ENCODE measurements around the gene LAMA2.

The LAMA2 gene

DNA sequence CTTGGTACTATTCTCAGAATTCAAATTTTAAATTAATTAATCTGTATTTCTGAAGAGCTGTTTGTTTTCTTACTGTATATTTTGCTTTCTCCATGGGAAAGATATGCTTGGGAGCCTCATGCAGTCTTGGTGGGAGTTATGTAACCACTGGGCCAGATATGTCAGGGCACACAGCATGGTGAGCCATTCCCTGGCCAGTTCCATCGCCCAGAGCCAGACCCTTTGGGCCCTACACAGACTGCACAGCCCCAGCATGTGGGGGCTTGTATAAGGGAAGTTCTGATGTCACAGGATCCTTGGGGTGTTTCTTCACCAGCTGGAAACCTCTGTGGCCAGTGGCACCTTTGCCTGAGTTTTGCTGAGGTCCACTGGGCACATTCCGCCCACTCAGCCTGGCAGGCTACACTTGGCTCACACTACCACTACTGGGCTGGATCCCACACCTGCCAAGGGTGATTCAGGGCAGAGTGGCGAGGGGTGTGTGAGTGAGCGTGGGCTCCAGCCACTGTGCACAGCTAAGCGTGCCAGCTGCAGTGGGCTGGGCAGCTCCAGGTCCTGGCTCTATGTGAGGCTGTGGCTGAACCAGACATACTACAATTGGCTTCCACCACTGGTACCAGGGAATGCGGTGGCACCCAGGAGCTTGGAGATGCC is 533.5 kb downstream of the LAMA2 start:
- no peak for DNase-seq

DNA sequence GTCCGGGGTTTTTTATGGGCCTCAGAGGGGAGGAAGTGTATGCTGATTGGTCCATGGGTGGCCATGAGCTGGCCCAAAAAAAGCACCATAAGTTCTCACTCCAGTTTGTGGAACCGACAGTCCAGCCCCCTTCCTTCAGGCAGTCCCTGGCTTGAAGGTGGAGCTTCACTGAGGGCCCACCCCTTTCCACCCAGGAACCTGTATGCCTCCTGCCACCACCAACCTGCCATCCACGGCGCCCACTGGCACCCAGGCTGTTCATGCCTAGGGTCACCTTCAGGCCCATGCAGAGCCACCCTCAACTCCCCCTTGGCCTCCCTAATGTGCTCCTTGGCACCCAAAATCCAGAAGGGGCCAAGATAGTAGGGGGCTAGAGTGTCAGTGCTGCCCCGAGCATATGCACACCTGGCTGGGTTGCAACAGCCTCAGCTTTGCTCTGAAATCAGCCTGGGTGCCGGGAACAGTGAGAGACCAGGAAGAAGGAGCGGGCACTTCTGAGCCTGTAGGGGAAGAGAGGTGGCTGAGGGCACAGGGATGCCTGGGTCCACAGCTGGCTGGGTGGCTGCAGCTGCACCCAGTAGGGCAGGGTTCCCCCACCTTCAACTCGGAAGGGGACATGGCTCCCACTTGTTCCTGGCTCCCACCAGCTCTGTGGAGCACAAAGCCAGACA is 534.6 kb downstream of the LAMA2 start:
- no peak for DNase-seq

DNA sequence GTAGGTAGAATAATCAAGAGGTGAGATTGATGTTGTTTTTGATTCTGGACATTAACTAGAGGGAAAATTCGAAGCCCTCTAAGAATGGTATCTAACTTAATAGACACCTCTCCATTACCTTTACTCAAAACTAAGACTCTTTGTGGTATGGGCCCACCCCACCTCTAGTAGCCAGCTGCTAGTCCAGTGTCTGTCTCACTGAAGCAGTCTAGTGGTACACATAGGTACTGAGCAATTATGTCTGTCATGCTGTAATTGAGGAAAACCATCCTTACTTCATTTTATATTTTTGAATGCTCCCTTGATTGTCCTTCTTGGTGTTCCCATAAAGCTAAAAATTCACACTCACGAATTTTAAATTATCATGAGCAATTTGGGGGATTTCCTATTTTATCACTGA is 536.4 kb downstream of the LAMA2 start:
- no peak for DNase-seq

DNA sequence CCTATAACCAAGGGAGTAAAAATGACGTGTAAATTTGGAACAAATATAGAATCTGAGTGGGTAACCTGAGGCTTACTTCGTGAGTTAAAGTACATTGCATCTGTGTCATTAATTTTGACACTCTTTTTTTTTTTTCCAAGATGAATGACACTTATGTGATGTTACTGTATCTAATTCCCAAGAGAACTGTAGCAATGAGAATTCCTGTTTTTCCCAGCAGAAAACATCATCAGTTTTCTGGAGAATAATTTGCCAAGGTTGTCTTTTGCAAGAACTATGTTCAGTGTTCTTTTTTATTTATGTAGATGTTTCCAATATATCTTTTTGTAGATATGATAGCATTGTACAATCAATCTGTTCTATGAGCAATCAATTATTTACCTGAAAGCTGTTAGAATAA is 543.4 kb downstream of the LAMA2 start:
- DNase-seq: no peak

DNA sequence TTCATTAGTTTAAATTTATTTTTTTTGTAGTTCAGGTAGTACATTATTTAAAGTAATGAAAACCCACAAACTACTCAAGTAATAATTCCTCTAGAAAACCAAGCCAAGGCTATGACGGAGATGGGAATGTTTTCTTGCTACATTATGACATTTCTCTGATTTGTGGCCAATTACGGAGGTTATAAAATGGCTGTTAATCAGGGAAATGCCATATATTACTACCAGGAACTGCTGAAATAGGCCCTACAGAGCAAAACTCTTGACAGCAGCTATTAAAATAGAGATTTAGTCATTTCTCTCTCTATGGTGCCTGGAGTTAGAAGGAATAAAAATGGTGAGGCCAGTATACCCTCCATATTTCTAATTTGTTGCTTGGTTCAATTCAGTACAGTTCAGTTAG is 547.0 kb downstream of the LAMA2 start:
- DNase-seq: no peak

DNA sequence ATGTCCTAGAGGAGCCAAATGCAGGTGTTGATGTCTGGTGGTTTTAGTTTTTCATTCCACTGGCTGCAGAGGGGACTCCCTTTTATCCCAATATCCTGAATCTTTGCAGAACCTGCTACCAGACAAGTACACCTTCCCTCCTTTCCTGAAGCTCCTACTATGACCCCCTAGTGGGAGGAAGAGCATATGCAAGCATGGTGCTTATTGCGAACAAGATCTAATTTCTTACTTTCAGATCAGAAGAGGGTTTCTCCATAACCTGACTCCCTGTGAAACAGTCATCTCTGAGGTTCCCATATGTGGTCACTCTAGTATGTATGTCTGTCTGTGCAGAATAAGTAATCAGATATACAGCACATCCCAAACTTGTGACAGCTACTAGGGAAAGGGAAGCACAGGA is 549.8 kb downstream of the LAMA2 start:
- peak in 1 of 2 experiments; percentile 16 for DNase-seq

DNA sequence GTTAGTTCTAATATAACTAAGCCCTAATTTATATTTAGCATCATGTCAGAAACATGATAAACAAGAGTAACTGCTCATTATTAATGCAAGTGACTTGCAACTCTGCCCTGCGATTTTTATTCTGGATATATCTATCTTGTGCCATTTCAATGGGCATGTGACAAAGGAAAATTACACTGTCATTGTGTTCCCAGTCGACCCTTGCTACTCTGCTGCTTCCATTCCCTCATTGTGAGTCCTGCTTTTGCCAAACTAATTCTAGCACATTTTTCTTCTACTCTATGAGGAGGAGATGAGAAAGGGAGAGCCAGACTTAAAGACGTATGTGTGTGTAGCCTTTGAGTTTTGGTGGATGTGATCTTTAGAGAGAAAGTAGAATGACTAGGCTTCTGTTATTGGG is 551.2 kb downstream of the LAMA2 start:
- DNase-seq: no peak

DNA sequence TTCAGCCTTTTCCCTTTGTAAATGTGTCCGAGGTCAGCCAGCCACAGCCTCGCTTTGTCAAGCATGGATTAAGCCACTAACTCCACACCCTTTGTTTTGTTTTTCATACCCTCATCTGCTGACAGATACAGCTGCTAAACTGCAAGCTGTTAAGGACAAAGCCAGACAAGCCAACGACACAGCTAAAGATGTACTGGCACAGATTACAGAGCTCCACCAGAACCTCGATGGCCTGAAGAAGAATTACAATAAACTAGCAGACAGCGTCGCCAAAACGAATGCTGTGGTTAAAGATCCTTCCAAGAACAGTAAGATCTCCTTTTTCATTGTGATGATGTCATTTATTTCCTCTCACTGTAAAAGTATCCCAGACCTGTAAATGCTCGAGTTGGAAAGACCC is 557.8 kb downstream of the LAMA2 start:
- DNase-seq: no peak

DNA sequence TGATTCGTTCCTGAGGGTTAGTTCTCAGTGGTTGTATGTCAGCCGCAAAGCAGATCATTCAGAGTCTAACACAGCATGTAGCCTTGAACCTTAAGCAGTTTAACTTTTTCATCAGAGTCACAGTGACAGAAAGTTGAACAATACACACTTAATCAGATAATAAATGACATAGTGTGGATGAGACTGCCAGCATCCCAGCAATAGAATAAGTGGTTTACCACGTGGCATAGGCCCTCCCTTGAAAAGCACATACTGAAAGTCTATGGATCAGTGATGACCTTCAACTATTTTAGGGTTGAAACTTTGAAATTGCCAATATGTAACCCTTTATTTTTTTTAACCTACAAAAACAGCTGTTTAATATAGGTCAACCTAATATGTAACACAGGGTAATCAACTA is 561.7 kb downstream of the LAMA2 start:
- no peak for DNase-seq

DNA sequence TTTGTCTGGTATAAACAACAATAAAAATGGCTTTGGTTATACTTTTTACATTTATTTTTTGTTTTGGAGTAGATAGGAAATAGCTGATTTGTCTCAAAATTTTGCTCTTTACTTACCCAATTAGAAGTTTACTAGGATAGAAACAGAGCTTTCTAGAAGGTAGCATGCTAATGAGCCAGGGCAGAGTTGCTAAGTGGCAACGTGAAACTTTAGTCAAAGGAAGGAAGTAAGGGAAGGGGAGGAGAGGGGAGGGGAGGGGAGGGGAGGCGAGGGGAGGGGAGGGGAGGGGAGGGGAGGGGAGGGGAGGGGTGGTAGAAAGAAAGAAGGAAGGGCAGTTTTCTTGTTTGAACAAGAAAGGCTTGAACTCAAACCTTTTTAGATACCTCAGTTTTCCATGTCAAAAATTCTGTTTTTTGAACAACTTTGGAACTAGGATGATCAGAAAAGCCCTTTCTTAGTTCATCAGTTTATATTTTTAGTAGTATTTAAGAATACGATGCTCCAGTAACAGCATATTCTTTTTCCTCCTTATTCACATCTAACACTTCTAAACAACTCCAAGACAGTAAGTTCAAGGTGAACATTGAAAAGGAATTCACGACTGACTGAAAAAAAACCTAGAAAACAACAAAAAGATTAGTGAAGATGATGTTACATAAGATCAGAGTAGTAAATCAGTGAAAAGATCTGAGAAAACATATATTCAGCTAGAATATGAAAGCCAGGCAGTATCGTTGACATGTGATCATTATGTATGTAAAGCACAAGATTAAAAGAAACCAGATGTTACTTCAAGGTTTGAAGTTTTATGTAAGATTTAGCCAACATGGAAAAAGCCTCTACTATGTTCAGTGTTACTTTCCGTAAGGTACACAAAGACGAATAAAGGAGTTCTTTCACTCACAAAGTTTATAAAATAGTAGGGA is 563.6 kb downstream of the LAMA2 start:
- no peak for DNase-seq

DNA sequence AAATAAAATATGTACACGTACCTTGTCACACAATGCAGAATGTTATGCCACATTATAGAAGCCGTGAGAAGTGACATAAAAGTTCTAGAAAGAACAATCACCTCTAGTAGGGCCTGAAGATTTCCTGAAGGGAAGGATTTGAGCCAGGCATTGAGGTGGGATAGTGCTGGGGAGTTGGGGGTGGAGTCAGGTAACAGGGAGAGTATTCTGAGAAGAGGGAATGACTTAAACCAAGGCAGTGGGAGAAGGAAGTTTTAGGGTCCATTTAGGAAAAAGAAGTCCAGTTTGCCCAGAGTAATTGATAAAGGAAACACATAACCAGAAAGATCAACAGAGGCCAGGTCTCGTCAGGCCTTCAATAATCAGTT is 564.2 kb downstream of the LAMA2 start:
- DNase-seq: no peak

DNA sequence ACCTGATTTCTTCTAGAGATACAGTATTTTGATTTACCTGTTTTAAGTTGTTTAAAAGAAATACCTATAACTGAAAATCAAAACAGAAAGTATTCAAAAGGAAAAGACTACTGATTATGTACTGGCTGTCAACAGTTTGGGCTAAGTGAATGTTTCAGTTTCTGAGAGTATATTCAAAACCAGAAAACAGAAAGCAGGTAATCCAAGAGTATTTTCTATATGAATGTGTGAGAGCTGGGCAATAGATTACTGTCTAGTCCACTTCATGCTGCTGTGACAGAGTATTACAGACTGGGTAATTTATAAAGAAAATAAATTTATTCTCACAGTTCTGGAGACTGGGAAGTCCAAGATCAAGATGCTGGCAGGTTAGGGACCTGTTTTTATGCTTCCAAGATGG is 566.0 kb downstream of the LAMA2 start:
- no peak for DNase-seq

DNA sequence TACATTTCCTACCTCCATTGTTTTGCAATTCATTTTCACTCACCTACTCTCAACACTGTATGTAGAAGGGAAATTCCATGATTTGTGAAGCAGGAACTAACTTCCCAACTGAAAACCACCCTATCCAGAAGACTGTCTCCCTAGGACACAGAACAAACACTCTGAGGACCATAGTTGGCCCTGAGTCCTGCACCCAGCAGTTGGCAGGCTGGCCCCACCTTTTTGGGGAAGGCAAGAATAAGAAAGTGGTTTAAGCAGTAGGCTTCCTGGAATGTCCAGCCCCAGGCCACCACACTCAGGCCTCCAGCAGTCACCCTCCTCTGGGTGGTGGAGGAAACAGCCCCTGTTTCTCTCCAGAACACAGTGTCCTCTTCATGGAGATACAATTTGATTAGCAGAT is 568.2 kb downstream of the LAMA2 start:
- no peak for DNase-seq

DNA sequence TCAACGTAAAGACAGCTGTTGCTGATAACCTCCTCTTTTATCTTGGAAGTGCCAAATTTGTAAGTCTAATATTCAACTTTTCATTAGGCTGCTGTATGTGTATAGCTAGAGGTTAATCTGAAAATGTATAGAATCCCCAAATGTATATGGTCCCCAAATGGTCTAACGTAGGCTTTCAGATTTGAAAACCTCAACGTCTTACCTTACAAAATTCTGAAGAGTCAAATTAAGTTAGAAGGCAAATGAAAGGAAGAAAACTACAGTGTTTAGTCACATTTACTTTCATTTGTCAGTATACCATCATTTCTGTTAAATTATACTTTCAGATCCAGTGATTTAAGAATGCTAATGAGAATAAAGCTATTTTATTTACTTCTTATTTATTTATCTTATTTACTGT is 570.1 kb downstream of the LAMA2 start:
- DNase-seq: no peak

DNA sequence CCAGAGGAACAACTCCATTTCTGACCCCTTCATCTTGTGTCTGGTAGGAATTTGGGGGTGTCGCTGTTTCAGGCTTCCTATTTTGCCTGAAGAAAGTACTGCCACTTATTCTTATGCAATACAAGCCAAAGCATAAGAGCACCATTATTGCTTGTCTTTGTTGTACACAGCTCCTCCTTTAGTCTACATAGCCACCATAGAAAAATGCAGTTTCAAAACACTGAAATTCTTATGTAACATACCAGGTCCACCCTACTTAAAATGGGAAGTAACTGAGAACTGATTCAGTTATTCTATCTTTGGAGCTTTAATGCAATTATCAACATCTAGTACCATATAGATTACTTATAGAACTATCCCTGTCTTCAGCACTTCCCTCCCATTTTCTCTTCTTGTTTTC is 571.5 kb downstream of the LAMA2 start:
- DNase-seq: no peak

DNA sequence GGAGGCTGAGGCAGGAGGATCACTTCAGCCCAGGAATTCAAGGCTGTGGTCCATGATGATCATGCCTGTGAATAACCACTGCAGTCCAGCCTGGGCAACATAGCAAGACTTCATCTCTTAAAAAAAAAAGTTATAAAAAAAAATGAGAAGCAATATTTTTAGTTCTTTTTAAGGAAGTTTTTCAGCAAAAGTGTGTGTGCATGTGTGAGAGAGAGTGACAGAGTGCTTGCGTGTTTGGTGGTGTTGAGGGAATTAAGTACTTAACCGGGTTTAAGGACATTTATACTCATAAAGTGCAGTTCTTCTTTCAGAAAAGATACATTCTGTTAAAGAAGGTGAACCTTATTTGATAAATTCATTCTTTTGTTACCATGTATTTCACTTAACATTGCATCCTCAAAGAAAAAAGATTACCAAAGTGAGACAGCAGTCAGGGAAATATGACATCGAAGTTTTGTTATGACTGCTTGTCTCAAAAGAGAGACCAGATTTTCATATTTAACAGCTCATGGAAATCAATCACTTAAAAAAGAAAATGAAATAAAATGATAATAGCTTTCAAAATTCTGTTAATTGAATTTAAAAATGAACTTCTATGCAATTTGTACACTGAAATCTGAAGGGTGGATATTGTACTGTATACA is 572.3 kb downstream of the LAMA2 start:
- no peak for DNase-seq

DNA sequence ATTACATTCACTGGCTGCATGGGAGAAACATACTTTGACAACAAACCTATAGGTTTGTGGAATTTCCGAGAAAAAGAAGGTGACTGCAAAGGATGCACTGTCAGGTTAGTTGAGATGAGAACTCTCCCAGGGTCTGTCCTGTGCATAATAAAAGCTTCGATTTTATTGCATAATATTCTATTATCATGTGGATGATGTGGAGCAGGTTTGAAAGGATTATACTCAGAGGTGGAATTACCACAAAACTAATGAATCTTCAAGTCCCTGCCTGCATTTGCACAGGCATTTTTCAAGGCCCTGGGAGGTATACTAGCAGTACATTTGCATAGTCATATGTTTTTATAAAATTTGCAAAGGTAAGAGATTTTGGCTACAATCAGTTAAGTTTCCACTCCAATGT is 577.3 kb downstream of the LAMA2 start:
- DNase-seq: no peak

DNA sequence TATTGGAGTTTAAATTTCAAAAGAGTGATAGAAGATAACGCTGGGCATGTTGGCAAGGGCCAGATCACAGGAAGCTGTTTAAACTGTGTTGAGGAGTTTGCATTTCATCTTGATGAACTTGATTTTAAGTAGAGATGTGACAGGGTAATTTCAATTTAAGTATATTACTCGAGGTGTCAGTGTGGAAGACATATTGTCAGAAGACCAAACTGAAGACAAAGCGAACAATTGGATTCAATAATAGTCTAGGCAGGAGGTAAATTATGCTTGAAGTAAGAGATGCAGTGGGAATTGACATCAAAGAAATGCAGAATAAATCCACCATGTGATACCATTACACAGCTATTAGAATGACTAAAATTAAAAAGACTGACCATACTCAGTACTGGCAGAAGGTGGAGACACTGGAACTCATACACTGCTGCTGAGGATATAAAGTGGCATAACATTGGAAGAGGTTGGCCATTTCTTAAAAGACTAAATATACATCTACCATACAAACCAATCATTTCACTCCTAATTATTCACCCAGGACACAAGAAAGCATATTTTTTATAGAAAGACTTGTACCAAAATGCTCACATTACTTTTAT is 586.2 kb downstream of the LAMA2 start:
- DNase-seq: peak in 1 of 2 experiments; percentile 27

DNA sequence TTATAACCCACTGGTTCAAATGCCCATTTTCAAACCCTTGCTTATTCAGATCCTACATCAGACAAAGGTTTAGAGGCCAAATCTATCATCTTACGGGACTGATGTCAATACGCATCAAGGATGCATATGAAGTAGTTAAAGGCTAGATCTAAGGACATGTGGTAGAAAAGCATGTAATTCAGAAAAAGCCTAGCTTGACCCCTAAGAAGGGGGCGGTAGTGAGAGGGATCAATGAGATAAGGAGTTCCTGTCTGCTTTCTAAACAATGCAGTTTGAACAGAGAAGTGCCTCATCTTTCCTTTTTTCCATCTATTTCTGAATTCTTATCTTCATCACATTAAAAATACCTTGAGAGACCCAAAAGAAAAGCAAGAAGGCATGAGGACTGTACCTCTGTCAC is 589.3 kb downstream of the LAMA2 start:
- DNase-seq: no peak

DNA sequence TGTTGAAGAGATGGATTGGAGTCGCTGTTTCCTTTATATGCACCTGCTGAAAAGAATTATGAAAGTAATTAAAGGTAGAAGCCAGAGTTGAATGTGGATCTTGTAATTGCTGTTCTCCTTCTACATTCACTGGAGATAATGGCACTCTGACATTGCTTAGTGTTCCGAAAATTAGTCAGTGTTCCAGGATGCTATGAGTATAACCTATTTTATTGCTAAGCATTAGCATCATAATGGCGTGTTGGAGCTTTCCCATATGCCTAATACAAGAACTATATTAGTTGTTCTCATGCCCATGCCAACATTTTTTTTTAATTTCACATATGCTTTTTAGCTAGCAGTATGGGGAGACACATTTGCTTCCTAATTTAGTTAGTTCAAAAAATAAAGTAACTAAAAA is 590.6 kb downstream of the LAMA2 start:
- DNase-seq: no peak

DNA sequence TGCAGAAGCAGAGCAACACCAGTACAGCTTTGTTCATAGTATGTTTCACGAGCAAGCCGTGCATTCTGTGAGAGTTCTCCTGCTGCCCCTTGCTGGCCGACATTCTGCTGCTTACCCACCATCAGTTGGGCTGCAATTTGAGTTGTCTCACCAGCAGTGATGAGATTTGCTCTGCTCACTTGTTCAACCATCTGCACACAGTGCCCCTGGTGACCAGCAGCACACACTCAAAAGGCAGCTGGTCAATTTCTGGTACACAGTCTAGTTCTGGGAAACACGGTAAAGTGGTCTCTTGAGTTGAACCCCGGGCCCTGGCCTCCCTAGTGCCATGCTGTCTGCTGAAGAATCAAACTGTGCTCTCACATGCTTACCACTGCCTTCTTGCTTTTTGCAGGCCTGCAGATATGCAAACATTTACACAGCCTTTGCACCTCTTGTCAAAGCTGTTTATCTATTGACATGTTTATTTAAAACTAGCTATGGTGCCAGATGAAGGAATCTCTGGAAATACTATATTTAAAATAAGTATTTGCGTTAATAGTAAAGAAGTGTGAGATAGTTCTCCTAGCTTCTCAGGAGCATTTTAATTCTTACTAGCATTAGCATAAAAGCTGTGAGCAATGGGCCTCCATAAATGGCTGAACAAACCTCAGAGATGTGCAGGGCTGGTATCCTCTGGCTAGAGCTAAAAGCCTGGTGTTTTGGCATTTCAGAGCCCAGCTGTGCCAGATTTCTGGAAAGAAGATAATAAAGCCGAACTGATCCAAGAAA is 592.7 kb downstream of the LAMA2 start:
- DNase-seq: no peak

DNA sequence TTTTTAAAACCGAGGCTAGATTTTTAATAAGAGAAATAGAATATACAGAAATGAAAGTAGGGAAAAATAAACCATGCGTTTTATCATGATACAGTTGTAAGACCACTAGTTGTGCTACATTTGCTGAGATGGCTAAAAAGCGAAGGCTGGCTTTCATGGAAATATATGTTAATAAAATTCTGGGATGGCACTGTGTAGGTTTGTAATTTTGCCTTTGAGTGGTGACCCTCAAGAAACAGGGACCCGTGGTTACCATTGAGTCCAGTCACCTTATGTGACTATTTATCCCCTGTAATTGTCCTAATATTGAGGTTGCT is 593.3 kb downstream of the LAMA2 start:
- DNase-seq: no peak

DNA sequence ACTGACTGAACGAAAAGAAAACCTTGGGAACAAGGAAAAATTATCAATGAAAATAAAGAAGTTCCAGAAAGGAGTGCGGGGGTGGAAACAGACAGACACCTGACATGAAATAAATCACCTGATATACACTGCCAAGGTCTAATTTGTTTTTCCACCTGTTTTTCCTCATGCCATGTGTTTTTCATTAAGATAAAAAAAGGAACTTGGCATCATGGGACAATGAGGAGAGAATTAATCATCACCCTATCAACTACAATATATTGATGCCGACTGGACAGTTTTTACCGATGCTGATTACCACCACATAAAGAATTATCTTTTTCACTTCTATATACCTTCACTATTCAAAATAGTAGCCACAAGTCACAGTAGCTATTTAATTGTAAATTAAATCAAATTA is 593.9 kb downstream of the LAMA2 start:
- no peak for DNase-seq
